Neural progenitor cell (in vitro differentiated cells): Measurements from ENCODE around the gene BBS9. TPM values are rescaled to one million over a fixed set of nuclear protein-coding genes. Genes with fewer than 3 reads are reported as not detected.

Experiments
- DNase-seq: peaks from one replicate; pipeline ENCODE4 v3.0.0-alpha.2; 2016; ENCODE audit warnings: low spot score
- H2AFZ ChIP-seq: fragments of 200-600 bp; sonication (generic); replicated peaks from 2 replicates; pipeline ENCODE4 v1.6.1; 2016; ENCODE audit warnings: antibody characterized with exemption
- H3F3A ChIP-seq: fragments of 200-600 bp; sonication (generic); 2 replicates; pipeline ENCODE4 v1.6.1; 2016; ENCODE audit warnings: antibody characterized with exemption, low read depth
- H3K27ac ChIP-seq: fragments of 200-600 bp; sonication (generic); 2 replicates; pipeline ENCODE4 v1.5.1; 2016; ENCODE audit warnings: mild to moderate bottlenecking
- H3K27me3 ChIP-seq: fragments of 200-600 bp; sonication (generic); 2 replicates; pipeline ENCODE4 v1.6.1; 2016; ENCODE audit warnings: mild to moderate bottlenecking, moderate library complexity
- H3K36me3 ChIP-seq: fragments of 200-600 bp; sonication (generic); 2 replicates; pipeline ENCODE4 v1.5.1; 2016
- H3K4me1 ChIP-seq: fragments of 200-600 bp; sonication (generic); 2 replicates; pipeline ENCODE4 v1.6.1; 2016; ENCODE audit warnings: mixed run types
- H3K4me2 ChIP-seq: fragments of 200-600 bp; sonication (generic); 2 replicates; pipeline ENCODE4 v1.6.1; 2016
- H3K4me3 ChIP-seq: fragments of 200-600 bp; sonication (generic); 2 replicates; pipeline ENCODE4 v1.5.1; 2016
- H3K79me2 ChIP-seq: fragments of 200-600 bp; sonication (generic); 2 replicates; pipeline ENCODE4 v1.6.1; 2016; ENCODE audit warnings: low read depth
- H3K9ac ChIP-seq: fragments of 200-600 bp; sonication (generic); 2 replicates; pipeline ENCODE4 v1.6.1; 2016
- H3K9me3 ChIP-seq: fragments of 200-600 bp; sonication (generic); 2 replicates; pipeline ENCODE4 v1.5.1; 2016; ENCODE audit warnings: low read depth
- H4K20me1 ChIP-seq: fragments of 200-600 bp; sonication (generic); 2 replicates; pipeline ENCODE4 v1.6.1; 2016; ENCODE audit warnings: low read depth
- H3K27ac Mint-ChIP-seq: 3 replicates; pipeline ENCODE4 v1.8.0; 2021; ENCODE audit warnings: mixed read lengths
- H3K27me3 Mint-ChIP-seq: 2 replicates; pipeline ENCODE4 v1.8.0; 2022; ENCODE audit warnings: low read depth, mild to moderate bottlenecking, inconsistent platforms, moderate library complexity, mixed read lengths; ENCODE audit not compliant: insufficient read depth
- H3K36me3 Mint-ChIP-seq: 3 replicates; pipeline ENCODE4 v1.8.0; 2021; ENCODE audit warnings: mixed read lengths
- H3K4me1 Mint-ChIP-seq: 3 replicates; pipeline ENCODE4 v1.8.0; 2021; ENCODE audit warnings: mixed read lengths
- H3K4me3 Mint-ChIP-seq: 3 replicates; pipeline ENCODE4 v1.8.0; 2021; ENCODE audit warnings: mild to moderate bottlenecking, moderate library complexity, mixed read lengths
- H3K9me3 Mint-ChIP-seq: 3 replicates; pipeline ENCODE4 v1.8.0; 2020; ENCODE audit warnings: mixed read lengths
- EZH2 ChIP-seq: fragments of 200-600 bp; sonication (generic); IDR thresholded peaks from 2 replicates; pipeline ENCODE4 v1.6.1; 2017; ENCODE audit warnings: antibody characterized with exemption, mild to moderate bottlenecking, moderate library complexity
- EZH2phosphoT487 ChIP-seq: fragments of 200-600 bp; sonication (generic); IDR thresholded peaks from 2 replicates; pipeline ENCODE4 v1.6.1; 2017; ENCODE audit warnings: antibody characterized with exemption
- total RNA-seq: library from RNA; depleted of rRNA; stranded (reverse); fragments of >200 nt; gene quantifications from 2 replicates; pipeline ENCODE4 v1.2.3, GENCODE V29; 2015; ENCODE audit warnings: low replicate concordance
- TF ChIP-seq, protein P1 (sequence below): fragments of 200-600 bp; sonication (generic); IDR thresholded peaks from 2 replicates; pipeline ENCODE4 v1.5.1; 2017; ENCODE audit warnings: antibody characterized with exemption, mild to moderate bottlenecking

The BBS9 gene
- total RNA-seq, 1 donor from 2014 or later = 40.3 TPM

DNA sequence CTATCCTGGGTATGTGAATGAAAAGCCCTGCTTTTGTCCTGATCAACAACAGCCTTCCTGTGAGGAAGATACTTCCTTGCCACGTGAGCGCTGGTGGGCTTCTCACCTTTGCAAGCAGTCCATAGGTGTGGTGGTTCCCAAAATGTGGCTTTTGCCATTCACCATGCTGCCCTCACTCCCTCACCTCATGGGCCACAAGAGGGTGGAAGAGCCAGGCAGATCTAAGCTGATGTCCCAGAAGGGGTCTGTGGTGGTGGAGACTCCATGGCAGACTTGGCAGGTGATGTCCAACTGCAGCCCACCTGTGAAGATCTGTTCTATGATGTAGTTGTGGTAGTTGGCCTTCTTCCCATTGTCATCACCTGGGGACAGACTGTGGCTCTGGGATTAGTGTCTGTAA lies 147.4 kb downstream of the BBS9 start:
- Mint-ChIP-seq H3K4me3 (no peak overlapping the region), H3K9me3 (peaks cover 3% of the 10 kb centered on the region), H3K4me1 (no peaks in the 10 kb centered on the region), H3K27me3 (no peaks in the 10 kb centered on the region), H3K36me3 (no peaks in the 10 kb centered on the region), H3K27ac (no peak overlapping the region)
- Histone ChIP-seq H3K27ac (no peak overlapping the region), H3K9me3 (no peaks in the 10 kb centered on the region), H3K79me2 (no peaks in the 10 kb centered on the region), H2AFZ (no peak overlapping the region), H3F3A (no peaks in the 10 kb centered on the region), H3K4me2 (no peak overlapping the region), H3K4me3 (no peak overlapping the region), H3K4me1 (no peaks in the 10 kb centered on the region), H3K27me3 (no peaks in the 10 kb centered on the region), H4K20me1 (no peaks in the 10 kb centered on the region), H3K36me3 (no peaks in the 10 kb centered on the region), H3K9ac (no peak overlapping the region)
- DNase-seq = no peak
- TF ChIP-seq EZH2 (no peak), EZH2phosphoT487 (no peak)
- TF ChIP-seq, protein P1, sequence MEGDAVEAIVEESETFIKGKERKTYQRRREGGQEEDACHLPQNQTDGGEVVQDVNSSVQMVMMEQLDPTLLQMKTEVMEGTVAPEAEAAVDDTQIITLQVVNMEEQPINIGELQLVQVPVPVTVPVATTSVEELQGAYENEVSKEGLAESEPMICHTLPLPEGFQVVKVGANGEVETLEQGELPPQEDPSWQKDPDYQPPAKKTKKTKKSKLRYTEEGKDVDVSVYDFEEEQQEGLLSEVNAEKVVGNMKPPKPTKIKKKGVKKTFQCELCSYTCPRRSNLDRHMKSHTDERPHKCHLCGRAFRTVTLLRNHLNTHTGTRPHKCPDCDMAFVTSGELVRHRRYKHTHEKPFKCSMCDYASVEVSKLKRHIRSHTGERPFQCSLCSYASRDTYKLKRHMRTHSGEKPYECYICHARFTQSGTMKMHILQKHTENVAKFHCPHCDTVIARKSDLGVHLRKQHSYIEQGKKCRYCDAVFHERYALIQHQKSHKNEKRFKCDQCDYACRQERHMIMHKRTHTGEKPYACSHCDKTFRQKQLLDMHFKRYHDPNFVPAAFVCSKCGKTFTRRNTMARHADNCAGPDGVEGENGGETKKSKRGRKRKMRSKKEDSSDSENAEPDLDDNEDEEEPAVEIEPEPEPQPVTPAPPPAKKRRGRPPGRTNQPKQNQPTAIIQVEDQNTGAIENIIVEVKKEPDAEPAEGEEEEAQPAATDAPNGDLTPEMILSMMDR = no peak

DNA sequence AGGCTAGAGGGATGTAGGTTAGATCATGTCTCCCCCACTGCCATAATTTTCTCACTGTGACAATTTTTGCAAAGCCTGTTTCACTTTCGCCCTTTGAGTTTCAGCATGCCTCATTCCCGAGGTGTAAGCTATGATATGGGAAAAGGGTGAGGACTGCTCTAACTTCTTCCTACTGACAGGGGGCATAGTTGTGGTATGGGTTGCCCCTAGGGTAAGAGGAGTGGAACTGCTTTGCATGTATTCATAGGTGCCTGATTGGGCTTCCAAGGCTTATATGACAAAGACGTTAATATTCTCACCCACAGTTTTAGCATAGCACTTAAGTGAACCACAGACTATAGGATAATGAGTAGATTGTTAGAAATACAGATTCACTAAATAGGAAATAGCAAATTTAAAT lies 148.7 kb downstream of the BBS9 start:
- no peak for DNase-seq
- Mint-ChIP-seq H3K27me3 (no peaks in the 10 kb centered on the region), H3K27ac (no peak overlapping the region), H3K36me3 (no peaks in the 10 kb centered on the region), H3K4me1 (no peaks in the 10 kb centered on the region), H3K4me3 (no peak overlapping the region), H3K9me3 (no peaks in the 10 kb centered on the region)
- TF ChIP-seq, protein P1 = no peak
- H3K27me3 ChIP-seq = no peaks in the 10 kb centered on the region
- no peak overlapping the region for H3K4me3 ChIP-seq
- H3K9me3 ChIP-seq = no peaks in the 10 kb centered on the region
- no peaks in the 10 kb centered on the region for H3K4me1 ChIP-seq
- no peaks in the 10 kb centered on the region for H4K20me1 ChIP-seq
- H2AFZ ChIP-seq = no peak overlapping the region
- no peak overlapping the region for H3K4me2 ChIP-seq
- H3K36me3 ChIP-seq = no peaks in the 10 kb centered on the region
- H3K79me2 ChIP-seq = no peaks in the 10 kb centered on the region
- H3K27ac ChIP-seq = no peak overlapping the region
- H3K9ac ChIP-seq = no peak overlapping the region
- no peaks in the 10 kb centered on the region for H3F3A ChIP-seq

DNA sequence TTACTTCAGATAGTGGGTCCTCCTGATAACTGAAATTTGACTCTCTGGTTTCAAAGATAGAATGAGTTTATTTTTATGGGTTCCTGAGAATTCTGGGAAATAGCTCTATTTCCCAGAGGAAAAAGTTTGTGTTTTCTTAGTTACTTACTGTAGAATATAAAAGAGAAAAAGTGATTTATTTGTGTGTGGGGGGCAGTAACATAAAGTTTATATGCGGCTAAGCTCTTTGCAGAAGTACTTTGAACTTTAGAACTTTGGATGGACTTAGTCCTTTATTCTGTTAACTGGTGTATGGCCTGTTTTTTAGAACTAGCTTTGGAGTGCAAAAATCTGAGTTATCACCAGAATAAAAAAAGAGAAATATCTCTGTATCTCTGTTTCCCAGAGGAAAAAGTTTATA lies 157.1 kb downstream of the BBS9 start:
- no peak overlapping the region for H3K27ac ChIP-seq
- H3K9me3 Mint-ChIP-seq = no peaks in the 10 kb centered on the region
- H3K36me3 ChIP-seq = peaks cover 4% of the 10 kb centered on the region
- H3K4me2 ChIP-seq = no peak overlapping the region
- H3K27me3 ChIP-seq = no peaks in the 10 kb centered on the region
- no peaks in the 10 kb centered on the region for H3K4me1 Mint-ChIP-seq
- no peak for TF ChIP-seq EZH2
- TF ChIP-seq EZH2phosphoT487 = no peak
- TF ChIP-seq, protein P1 = no peak
- no peak for DNase-seq
- no peak overlapping the region for H2AFZ ChIP-seq
- no peaks in the 10 kb centered on the region for H3K36me3 Mint-ChIP-seq
- H3K4me1 ChIP-seq = peaks cover 3% of the 10 kb centered on the region
- H3K79me2 ChIP-seq = no peaks in the 10 kb centered on the region
- no peak overlapping the region for H3K4me3 ChIP-seq
- no peaks in the 10 kb centered on the region for H3K9me3 ChIP-seq
- H3K9ac ChIP-seq = no peak overlapping the region
- no peaks in the 10 kb centered on the region for H3K27me3 Mint-ChIP-seq
- H4K20me1 ChIP-seq = no peaks in the 10 kb centered on the region
- H3K27ac Mint-ChIP-seq = no peak overlapping the region
- H3F3A ChIP-seq = no peaks in the 10 kb centered on the region
- H3K4me3 Mint-ChIP-seq = no peak overlapping the region

DNA sequence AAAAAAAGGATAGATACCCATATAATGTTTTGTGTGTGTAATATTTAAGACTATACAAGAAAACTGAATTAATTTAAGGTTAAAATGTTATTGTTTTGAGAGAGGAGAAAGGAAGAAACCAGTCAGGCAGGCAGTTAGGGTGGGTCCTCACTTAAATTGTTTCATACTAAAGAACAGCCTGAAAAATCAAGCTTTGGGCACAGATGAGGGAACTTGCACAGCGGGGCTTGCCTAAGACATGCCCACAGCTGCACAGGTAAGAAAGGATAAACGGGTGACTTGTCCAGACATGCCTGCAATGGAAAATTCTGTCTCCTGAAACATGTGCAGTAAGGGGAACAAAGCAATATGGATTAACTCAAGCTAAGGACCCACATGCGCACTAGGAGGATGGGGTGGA lies 158.4 kb downstream of the BBS9 start:
- TF ChIP-seq EZH2phosphoT487 (no peak), EZH2 (no peak)
- TF ChIP-seq, protein P1 = no peak
- peaks cover 6% of the 10 kb centered on the region for H3K4me1 ChIP-seq
- H3F3A ChIP-seq = no peaks in the 10 kb centered on the region
- Mint-ChIP-seq H3K4me1 (no peaks in the 10 kb centered on the region), H3K36me3 (no peaks in the 10 kb centered on the region), H3K27ac (no peak overlapping the region), H3K27me3 (no peaks in the 10 kb centered on the region), H3K4me3 (no peak overlapping the region), H3K9me3 (no peaks in the 10 kb centered on the region)
- H3K36me3 ChIP-seq = peaks cover 4% of the 10 kb centered on the region
- DNase-seq = no peak
- H3K4me3 ChIP-seq = no peak overlapping the region
- no peak overlapping the region for H2AFZ ChIP-seq
- H3K27ac ChIP-seq = no peak overlapping the region
- no peaks in the 10 kb centered on the region for H3K9me3 ChIP-seq
- H3K4me2 ChIP-seq = no peak overlapping the region
- H4K20me1 ChIP-seq = no peaks in the 10 kb centered on the region
- H3K27me3 ChIP-seq = no peaks in the 10 kb centered on the region
- H3K79me2 ChIP-seq = no peaks in the 10 kb centered on the region
- H3K9ac ChIP-seq = no peak overlapping the region
